ENCODE data around the gene SRXN1.

SRXN1 gene

GRCh38 chr20:607476-607875 lies 45.5 kb downstream of the SRXN1 start:
- Histone ChIP-seq H3K79me2 (ENCODE audit: low read length) (no peaks in the 10 kb centered on the region), H3K9me3 (replicated peaks; ENCODE audit: insufficient read depth, low read length) (no peaks in the 10 kb centered on the region), H3F3A (ENCODE audit: insufficient read depth, low read length) (no peaks in the 10 kb centered on the region), H3K9me2 (replicated peaks; ENCODE audit: insufficient read depth, low read length) (no peaks in the 10 kb centered on the region), H3K4me3 (ENCODE audit: low read length) (no peak overlapping the region), H3K9ac (ENCODE audit: low read length) (no peak overlapping the region), H3K27ac (ENCODE audit: low read length) (no peak overlapping the region), H3K27me3 (replicated peaks; ENCODE audit: insufficient read depth, low read length) (peaks cover 34% of the 10 kb centered on the region), H3K4me1 (ENCODE audit: low read length) (no peaks in the 10 kb centered on the region), H2AFZ (ENCODE audit: low read length) (no peak overlapping the region), H4K20me1 (ENCODE audit: insufficient read depth, low read length) (no peaks in the 10 kb centered on the region), H3K4me2 (ENCODE audit: low read depth, low read length) (no peak overlapping the region), H3K36me3 (replicated peaks; ENCODE audit: insufficient read depth, low read length) (no peaks in the 10 kb centered on the region)
- DNase-seq = no peak
- TF ChIP-seq EZH2 (optimal IDR thresholded peaks at IDR 0.05; ENCODE audit: low read depth, low read length) (no peak), EZH2phosphoT487 (IDR thresholded peaks at IDR 0.05; ENCODE audit: low read length) (no peak), CTCF (IDR thresholded peaks at IDR 0.05; ENCODE audit: low read length) (no peak)

GRCh38 chr20:605237-605636 lies 47.8 kb downstream of the SRXN1 start:
- no peaks in the 10 kb centered on the region for H3K9me3 ChIP-seq (replicated peaks; ENCODE audit: insufficient read depth, low read length)
- H2AFZ ChIP-seq (ENCODE audit: low read length) = no peak overlapping the region
- peaks cover 17% of the 10 kb centered on the region for H3K27me3 ChIP-seq (replicated peaks; ENCODE audit: insufficient read depth, low read length)

GRCh38 chr20:603116-603640 lies 49.8 kb downstream of the SRXN1 start:
- TF ChIP-seq CTCF (IDR thresholded peaks at IDR 0.05; ENCODE audit: low read length) = no peak
- 0 out of 2 replicates have a peak, but pooled peaks cover 9% of the 10 kb centered on the region for H3K27me3 ChIP-seq (replicated peaks; ENCODE audit: insufficient read depth, low read length)
- no peak overlapping the region for H3K27ac ChIP-seq (ENCODE audit: low read length)
- H3K9me2 ChIP-seq (replicated peaks; ENCODE audit: insufficient read depth, low read length) = no peaks in the 10 kb centered on the region
- no peak overlapping the region for H3K4me3 ChIP-seq (ENCODE audit: low read length)
- DNase-seq = no peak
- H3K4me1 ChIP-seq (ENCODE audit: low read length) = no peaks in the 10 kb centered on the region
- no peaks in the 10 kb centered on the region for H3K79me2 ChIP-seq (ENCODE audit: low read length)
- H2AFZ ChIP-seq (ENCODE audit: low read length) = no peak overlapping the region
- H4K20me1 ChIP-seq (ENCODE audit: insufficient read depth, low read length) = no peaks in the 10 kb centered on the region
- no peaks in the 10 kb centered on the region for H3K9me3 ChIP-seq (replicated peaks; ENCODE audit: insufficient read depth, low read length)
- H3K9ac ChIP-seq (ENCODE audit: low read length) = no peak overlapping the region
- no peak overlapping the region for H3K4me2 ChIP-seq (ENCODE audit: low read depth, low read length)
- no peaks in the 10 kb centered on the region for H3F3A ChIP-seq (ENCODE audit: insufficient read depth, low read length)
- no peaks in the 10 kb centered on the region for H3K36me3 ChIP-seq (replicated peaks; ENCODE audit: insufficient read depth, low read length)

More at GRCh38 chr20:605237-605636, 47.8 kb downstream of the SRXN1 start:
- TF ChIP-seq EZH2 (optimal IDR thresholded peaks at IDR 0.05; ENCODE audit: low read depth, low read length) (no peak), CTCF (IDR thresholded peaks at IDR 0.05; ENCODE audit: low read length) (no peak), EZH2phosphoT487 (IDR thresholded peaks at IDR 0.05; ENCODE audit: low read length) (no peak)
- Histone ChIP-seq H4K20me1 (ENCODE audit: insufficient read depth, low read length) (no peaks in the 10 kb centered on the region), H3K79me2 (ENCODE audit: low read length) (no peaks in the 10 kb centered on the region), H3K4me2 (ENCODE audit: low read depth, low read length) (no peak overlapping the region), H3K9ac (ENCODE audit: low read length) (no peak overlapping the region), H3K9me2 (replicated peaks; ENCODE audit: insufficient read depth, low read length) (no peaks in the 10 kb centered on the region), H3K4me1 (ENCODE audit: low read length) (no peaks in the 10 kb centered on the region), H3K36me3 (replicated peaks; ENCODE audit: insufficient read depth, low read length) (no peaks in the 10 kb centered on the region), H3K27ac (ENCODE audit: low read length) (no peak overlapping the region), H3K4me3 (ENCODE audit: low read length) (no peak overlapping the region), H3F3A (ENCODE audit: insufficient read depth, low read length) (no peaks in the 10 kb centered on the region)
- DNase-seq = no peak

Measured in MM.1S (cell line).